Measurements from ENCODE around the gene LCE1C.

The LCE1C gene

GRCh38 chr1:152759453-152760173 is 46.8 kb downstream of the LCE1C start:
- DNase-seq: no peak

- DNase-seq: no peak
These were observed 47.8 kb downstream of the LCE1C start for GRCh38 chr1:152758636-152759035.

GRCh38 chr1:152757747-152758146 is 48.7 kb downstream of the LCE1C start, which contains the start of gene KPRP:
TSS of gene KPRP (plus strand) at chr1:152758025. CDS start at chr1:152759589, 1,564 bp downstream.
- no peak for DNase-seq

- no peak for DNase-seq
These were observed 49.6 kb downstream of the LCE1C start for GRCh38 chr1:152756872-152757271.
